ENCODE data around the gene STK40. TPM values are rescaled to one million over a fixed set of nuclear protein-coding genes. Genes with fewer than 3 reads are reported as not detected.

STK40 gene
- polyA plus RNA-seq, 2 of the 4 experiments (the other 2 are of a cell fraction), result 6.0 to 8.9 TPM

DNA sequence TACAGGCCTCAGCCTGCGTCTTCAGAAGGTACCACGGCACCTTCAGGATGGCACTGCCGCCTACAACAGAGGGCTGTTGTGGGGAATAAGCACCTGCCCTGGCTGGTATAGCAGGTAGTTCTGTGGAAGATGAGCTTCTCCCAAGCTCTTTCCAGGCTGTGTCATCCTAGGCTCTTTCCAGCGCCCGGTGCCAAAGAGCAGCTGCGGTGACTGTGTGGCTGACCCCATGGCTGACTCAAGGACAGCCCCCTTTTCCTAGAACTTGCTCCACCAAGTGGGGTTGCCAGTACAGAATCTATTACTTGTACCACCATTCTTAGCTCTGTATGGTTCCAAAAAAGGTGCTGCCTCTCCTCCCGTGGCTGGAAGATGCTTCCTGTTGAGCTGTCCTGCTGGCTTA lies 40.4 kb downstream of the STK40 start:
- Histone ChIP-seq H3K4me2 (no peak overlapping the region), H3K9me3 (no peaks in the 10 kb centered on the region), H3K4me3 (no peak overlapping the region), H3K4me1 (peaks cover 27% of the 10 kb centered on the region), H3K27ac (no peak overlapping the region)
- no peak for DNase-seq (ENCODE audit: low read depth in 1 of 2, low spot score in 1 of 2)
- ChIA-PET POLR2A (no interaction called here), CTCF (interaction anchor here (0.7 to 17.8 kb wide), 5 partner anchors 18 to 76 kb away, joined by 3 to 201 read pairs (median 3); partner anchors contain the start of gene SH3D21)
- no peak for FAIRE-seq
- TF ChIP-seq TP53 (CRISPR knock-in tag; IDR thresholded peaks at IDR 0.05) (no peak), JUNB (IDR thresholded peaks at IDR 0.05) (no peak), BHLHE40 (IDR thresholded peaks at IDR 0.05; ENCODE audit: low read depth, low read length) (no peak), RFX5 (IDR thresholded peaks at IDR 0.05) (no peak), RNF2 (IDR thresholded peaks at IDR 0.05; ENCODE audit: borderline replicate concordance, low read depth) (no peak), NPAS2 (CRISPR knock-in tag; IDR thresholded peaks at IDR 0.05; ENCODE audit: borderline replicate concordance) (no peak), HOXA7 (CRISPR knock-in tag; IDR thresholded peaks at IDR 0.05) (no peak), CBX8 (IDR thresholded peaks at IDR 0.05) (no peak), CBX2 (IDR thresholded peaks at IDR 0.05; ENCODE audit: borderline replicate concordance, low read depth) (no peak), SREBF2 (IDR thresholded peaks at IDR 0.05) (no peak), KDM5A (IDR thresholded peaks at IDR 0.05) (no peak), CEBPB (IDR thresholded peaks at IDR 0.05) (no peak), MAZ (IDR thresholded peaks at IDR 0.05; ENCODE audit: borderline replicate concordance, low read depth, low read length) (no peak), FOSB (CRISPR knock-in tag; IDR thresholded peaks at IDR 0.05) (no peak), NR3C1 (IDR thresholded peaks at IDR 0.05) (no peak), RAD21 (conservative IDR thresholded peaks at IDR 0.05 in 1 of 2, IDR thresholded peaks at IDR 0.05 in 1 of 2) (no peak), FOXS1 (CRISPR knock-in tag; IDR thresholded peaks at IDR 0.05) (no peak)
- TF ChIP-seq, protein P1, sequence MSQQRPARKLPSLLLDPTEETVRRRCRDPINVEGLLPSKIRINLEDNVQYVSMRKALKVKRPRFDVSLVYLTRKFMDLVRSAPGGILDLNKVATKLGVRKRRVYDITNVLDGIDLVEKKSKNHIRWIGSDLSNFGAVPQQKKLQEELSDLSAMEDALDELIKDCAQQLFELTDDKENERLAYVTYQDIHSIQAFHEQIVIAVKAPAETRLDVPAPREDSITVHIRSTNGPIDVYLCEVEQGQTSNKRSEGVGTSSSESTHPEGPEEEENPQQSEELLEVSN (IDR thresholded peaks at IDR 0.05; ENCODE audit: borderline replicate concordance, low read depth), result no peak
- TF ChIP-seq, protein P2, sequence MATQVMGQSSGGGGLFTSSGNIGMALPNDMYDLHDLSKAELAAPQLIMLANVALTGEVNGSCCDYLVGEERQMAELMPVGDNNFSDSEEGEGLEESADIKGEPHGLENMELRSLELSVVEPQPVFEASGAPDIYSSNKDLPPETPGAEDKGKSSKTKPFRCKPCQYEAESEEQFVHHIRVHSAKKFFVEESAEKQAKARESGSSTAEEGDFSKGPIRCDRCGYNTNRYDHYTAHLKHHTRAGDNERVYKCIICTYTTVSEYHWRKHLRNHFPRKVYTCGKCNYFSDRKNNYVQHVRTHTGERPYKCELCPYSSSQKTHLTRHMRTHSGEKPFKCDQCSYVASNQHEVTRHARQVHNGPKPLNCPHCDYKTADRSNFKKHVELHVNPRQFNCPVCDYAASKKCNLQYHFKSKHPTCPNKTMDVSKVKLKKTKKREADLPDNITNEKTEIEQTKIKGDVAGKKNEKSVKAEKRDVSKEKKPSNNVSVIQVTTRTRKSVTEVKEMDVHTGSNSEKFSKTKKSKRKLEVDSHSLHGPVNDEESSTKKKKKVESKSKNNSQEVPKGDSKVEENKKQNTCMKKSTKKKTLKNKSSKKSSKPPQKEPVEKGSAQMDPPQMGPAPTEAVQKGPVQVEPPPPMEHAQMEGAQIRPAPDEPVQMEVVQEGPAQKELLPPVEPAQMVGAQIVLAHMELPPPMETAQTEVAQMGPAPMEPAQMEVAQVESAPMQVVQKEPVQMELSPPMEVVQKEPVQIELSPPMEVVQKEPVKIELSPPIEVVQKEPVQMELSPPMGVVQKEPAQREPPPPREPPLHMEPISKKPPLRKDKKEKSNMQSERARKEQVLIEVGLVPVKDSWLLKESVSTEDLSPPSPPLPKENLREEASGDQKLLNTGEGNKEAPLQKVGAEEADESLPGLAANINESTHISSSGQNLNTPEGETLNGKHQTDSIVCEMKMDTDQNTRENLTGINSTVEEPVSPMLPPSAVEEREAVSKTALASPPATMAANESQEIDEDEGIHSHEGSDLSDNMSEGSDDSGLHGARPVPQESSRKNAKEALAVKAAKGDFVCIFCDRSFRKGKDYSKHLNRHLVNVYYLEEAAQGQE (IDR thresholded peaks at IDR 0.05), result no peak
- WGBS (ENCODE audit: missing lambda C conversion rate), result 87% methylated on average over 3 of the region's 7 CpGs
- ATAC-seq, result no peak

DNA sequence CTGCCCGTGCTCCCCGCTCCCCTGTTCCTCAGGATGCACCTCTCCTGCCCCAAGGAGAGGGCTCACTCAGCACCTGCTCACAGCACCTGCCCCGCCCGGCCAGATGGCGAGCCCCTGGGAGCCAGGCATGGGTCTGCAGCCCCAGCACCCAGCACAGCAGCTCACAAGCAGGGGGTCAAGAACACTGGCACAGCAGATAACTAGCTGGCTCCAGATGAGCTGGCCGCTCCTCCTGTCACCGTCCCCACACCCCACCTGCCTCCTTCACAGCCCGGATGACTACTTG lies 41.4 kb downstream of the STK40 start:
- WGBS (ENCODE audit: missing lambda C conversion rate), result 93% methylated on average over 8 of the region's 8 CpGs
- Histone ChIP-seq H3K9me3 (no peaks in the 10 kb centered on the region), H3K4me3 (no peak overlapping the region), H3K27ac (peak overlapping the region in 1 of 2 experiments; percentile 78; a peak in 1 of 6 replicates), H3K4me2 (no peak overlapping the region), H3K4me1 (peaks cover 17% of the 10 kb centered on the region)
- POLR2A ChIA-PET, result interaction anchor here (0.6 kb wide), 1 partner anchor 65 kb away, joined by 7 read pairs; no protein-coding TSS in a partner anchor
- ATAC-seq (no peak), FAIRE-seq (no peak), DNase-seq (ENCODE audit: low read depth in 1 of 2, low spot score in 1 of 2) (no peak)
- TF ChIP-seq RNF2 (IDR thresholded peaks at IDR 0.05; ENCODE audit: borderline replicate concordance, low read depth), result no peak
- TF ChIP-seq POLR2AphosphoS2 (conservative IDR thresholded peaks at IDR 0.05; ENCODE audit: low read length), result no peak
- no peak for TF ChIP-seq SMC3 (IDR thresholded peaks at IDR 0.05)
- CTCF ChIA-PET, result interaction anchor here (0.5 to 17.8 kb wide), 6 partner anchors 13 to 223 kb away, joined by 3 to 201 read pairs (median 14); partner anchors contain the start of genes EVA1B and STK40

All from A549 (cell line).